GM19397 (cell line): Measurements from ENCODE around the gene KIFAP3.
"Not testable (repeated sequence)": the region's sequence is repeated elsewhere in the genome, so short reads cannot be mapped to it uniquely, and the experiment has no call there.

Source experiments
- ATAC-seq: cut with Tn5 transposase; IDR thresholded peaks from one replicate; pipeline ENCODE4 v1.9.1; 2021; ENCODE audit warnings: mild to moderate bottlenecking, moderate library complexity; ENCODE audit not compliant: unreplicated experiment

The KIFAP3 gene

DNA sequence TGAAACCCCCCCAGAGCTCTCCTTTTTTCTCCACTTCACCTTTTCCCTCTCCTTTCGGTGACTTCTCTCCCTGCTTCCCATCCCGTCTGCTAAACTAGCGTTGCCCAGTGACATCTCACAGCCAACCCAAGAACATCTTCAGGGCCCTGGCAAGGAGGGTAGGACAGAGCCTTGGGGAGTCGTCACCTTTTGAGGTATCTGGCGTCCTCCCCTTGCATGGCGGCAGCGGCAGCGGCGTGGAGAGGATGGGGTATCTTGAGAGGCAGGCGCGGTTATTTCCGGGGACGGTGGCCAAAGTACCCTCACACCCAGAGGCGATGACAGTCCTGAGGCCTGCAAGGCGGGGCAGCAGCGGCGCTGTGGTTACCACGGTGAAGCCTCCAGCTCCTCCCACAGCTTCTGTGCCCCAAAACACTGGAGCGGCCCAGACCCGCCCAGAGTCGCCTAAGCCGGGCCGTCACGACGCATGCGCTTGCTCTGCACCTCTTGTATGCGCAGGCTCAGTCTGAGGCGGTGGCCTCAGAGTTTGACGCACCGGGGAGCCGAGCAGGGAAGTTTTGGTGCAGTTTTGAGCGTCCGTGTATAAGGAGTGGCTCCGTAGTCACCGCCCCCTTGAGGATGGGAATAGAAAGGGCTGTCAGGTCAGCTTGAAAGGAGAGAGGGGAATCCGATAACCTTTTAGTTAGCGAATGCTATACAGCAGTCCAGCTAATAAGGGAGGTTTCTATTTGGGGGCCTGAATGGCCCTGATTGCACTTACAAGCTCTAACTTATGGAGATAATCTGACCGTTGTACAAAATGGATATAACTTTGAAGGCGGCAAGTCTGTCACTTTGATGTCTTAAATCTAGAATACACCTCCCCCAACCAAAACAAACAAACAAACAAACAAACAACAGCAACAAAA, at the start of gene KIFAP3:
TSS of gene KIFAP3 (minus strand) at position 446 of the 908 bp plus-strand sequence. CDS start at position 218, 228 bp downstream.
- peak; percentile 98 for ATAC-seq

DNA sequence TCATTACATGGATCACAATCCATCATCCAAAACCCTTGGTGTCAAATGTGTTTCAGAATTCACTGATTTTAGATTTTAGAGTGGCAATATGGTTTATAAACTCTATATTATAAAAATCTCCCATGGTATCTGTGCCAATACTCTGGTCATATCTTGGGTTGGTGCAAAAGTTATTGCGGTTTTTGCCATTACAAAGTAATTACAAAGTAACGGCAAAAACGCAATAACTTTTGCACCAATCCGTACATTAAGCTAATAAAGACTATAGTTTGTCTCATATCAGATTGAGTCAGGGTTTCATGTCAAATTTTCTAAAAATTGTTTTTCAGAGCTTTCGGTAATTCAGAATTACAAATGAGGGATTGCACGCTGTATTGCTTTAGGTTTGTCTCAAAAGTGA, 47.9 kb upstream of the KIFAP3 start:
- no peak for ATAC-seq

DNA sequence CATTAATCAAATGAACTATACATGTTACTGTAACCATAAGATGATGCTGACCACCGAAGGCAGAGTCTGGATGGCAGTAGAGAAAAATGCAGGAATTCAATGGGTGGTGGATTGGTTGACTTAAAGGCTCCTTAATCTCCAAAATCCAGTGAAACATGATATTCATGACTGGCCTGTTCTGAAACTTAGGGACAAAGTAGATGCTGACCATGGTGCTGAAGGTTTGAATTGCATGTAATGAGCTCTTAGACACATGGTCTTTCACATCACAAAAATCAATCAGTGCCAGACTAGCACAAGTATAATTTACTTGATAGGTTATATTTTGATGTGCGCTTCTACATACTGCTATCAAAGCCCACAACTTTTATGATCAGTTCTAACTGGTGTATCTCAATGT, 40.4 kb upstream of the KIFAP3 start:
- ATAC-seq = no peak

DNA sequence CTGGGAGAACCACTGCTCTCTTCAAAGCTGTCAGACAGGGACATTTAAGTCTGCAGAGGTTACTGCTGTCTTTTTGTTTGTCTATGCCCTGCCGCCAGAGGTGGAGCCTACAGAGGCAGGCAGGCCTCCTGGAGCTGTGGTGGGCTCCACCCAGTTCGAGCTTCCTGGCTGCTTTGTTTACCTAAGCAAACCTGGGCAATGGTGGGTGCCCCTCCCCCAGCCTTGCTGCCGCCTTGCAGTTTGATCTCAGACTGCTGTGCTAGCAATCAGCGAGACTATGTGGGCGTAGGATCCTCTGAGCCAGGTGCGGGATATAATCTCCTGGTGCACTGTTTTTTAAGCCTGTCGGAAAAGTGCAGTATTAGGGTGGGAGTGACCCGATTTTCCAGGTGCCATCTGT, 38.6 kb upstream of the KIFAP3 start:
- ATAC-seq = not testable (repeated sequence)

DNA sequence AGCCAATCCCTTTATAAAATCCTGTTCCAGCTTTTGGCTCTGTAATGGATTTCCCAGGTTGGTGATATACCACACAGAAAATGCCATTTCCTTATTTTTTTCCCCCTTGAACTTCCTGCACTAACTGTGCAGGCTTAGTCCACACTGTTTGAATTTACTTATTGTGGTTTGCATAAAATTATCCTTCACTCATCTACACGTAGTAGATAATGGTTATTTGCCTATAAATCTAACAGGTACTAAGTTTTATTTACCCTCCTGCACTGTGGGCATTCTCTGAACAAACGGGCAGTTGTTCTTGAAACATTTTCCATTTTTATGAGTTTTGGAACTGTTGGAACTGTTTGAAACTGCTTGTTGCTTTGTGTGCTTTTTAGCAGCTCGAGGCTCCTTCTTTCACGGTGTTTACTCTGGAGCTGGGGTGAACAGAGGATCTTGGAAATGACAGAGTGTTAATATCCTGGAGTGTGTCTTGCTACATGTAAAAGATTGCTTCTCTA, 23.0 kb upstream of the KIFAP3 start:
- no peak for ATAC-seq

DNA sequence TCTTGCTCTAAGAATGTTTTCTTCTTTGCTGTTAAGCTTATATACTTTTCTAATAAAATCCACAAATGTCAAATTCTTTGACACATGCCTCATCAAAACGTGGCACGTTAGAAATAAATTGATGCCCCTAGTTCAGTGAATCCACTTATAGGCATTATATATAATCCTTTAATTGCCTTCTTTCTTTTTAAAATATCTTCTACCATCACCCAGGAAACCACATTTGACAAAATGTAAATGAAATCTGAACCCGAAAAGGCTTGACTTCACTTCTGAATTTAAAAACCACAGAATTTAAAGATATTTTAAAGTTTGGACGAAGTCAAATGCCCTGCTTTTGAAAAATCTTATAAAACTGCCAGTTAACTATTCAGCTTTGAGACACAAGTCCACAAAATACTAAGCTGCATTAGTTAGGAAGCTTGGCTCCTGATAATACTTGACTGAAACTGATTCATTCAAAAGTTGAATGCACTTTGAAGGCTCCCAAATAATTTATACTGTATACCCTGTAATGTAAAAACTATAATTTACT, 22.4 kb upstream of the KIFAP3 start:
- ATAC-seq = no peak

DNA sequence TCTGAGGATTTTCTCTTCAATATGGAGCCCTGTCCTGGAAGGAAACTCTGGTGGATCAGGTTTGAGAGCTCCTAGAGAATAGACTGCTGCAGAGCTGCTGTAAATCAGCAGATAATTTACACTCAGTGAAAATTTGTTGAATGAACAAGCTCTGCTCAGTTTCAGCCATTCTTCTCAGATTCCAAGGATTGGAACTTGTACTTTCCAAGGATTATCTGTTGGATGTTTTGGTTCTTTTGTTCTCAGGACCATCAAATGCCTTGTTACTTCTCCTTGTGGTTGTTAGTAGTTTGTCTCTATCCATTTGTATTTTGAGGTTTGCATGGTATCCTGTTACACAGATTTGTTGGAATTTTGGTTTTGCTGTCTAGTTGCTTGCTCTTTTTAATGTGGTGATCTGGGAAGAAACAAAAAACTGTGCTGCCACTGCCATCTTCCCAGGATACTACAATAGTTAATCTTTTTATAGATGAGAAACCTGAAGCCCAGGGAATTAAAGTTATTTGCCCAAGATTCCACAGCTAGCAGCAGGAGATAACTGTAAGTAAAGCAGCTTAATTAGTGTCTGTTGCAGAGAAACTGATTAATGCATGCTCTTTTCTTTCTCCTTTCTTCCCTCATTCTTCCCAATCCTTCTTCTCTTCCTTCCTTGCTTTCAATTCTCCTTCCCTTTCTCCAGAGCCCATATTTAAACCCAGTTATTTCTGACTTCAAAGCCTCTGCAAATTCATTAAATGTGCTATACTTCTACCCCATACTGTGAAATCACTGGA, 21.7 kb upstream of the KIFAP3 start:
- no peak for ATAC-seq

DNA sequence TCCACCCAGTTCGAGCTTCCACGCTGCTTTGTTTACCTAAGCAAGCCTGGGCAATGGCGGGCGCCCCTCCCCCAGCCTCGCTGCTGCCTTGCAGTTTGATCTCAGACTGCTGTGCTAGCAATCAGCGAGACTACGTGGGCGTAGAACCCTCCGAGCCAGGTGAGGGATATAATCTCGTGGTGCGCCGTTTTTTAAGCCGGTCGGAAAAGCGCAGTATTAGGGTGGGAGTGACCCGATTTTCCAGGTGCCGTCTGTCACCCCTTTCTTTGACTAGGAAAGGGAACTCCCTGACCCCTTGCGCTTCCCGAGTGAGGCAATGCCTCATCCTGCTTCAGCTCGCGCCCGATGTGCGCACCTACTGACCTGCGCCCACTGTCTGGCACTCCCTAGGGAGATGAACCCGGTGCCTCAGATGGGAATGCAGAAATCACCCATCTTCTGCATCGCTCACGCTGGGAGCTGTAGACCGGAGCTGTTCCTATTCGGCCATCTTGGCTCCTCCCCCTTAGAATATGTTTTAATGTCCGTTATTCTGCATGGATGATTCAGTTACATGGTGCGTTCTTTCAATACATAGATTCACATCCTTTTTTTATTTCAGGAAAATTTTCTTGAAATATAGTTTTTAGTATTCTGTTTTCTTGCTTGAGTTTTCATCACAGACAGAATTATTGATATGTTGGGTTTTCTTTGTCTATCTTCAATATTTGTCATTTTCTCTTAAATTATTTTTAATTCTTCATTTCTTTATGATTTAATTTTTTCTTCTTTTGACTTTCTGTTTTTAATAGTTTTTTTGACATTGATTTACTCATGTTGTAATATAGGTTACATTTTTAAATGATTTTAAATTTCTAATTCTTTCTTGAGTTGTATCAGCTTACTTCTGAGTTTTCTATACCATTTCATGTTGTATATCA, 20.5 kb upstream of the KIFAP3 start:
- ATAC-seq = not testable (repeated sequence)

DNA sequence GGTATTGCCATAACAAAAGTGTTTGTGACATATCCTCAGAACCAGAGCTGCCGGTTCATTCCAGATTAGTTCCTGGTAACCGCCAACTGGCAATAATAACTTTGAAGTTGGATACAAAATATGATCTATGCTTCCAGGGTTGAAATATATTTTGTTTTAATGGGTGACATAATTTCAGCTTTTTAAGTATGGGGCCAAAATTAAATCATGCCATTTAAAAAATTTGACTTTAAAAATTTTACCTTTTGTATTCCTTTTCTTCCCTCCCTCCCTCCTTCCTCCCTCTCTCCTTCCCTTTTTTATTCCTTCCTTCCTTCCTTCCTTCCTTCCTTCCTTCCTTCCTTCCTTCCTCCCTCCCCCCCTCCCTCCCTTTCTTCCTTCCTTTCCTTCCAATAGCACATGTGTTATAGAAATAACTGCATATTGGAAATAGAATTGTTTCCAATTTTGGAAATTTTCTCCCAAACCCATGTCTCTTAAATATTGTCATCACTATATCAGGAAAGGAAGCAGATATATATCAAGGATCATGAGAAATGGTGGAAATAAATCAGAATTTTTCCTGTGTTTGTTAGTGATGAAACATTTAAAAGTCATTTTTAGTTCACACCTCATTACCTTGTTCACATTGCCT, 12.0 kb upstream of the KIFAP3 start:
- no peak for ATAC-seq

DNA sequence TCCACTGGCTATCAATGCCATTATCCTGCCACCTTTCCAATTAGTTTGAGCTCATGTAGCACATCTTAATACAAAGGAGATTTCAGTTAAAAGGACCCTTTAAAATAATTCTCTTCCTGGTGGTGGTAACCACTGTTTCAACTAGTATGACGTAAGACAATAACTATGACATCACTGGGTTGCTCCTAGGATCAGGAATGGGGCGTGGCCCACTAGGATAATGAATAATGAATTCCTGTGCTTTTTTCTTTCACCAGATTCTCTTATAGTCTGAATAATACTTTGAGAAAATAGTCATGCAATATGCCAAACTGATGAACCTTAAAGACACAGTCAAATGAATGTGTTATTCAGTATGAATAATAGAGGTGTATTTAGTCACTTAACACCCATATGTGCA, 10.6 kb upstream of the KIFAP3 start:
- ATAC-seq = no peak

DNA sequence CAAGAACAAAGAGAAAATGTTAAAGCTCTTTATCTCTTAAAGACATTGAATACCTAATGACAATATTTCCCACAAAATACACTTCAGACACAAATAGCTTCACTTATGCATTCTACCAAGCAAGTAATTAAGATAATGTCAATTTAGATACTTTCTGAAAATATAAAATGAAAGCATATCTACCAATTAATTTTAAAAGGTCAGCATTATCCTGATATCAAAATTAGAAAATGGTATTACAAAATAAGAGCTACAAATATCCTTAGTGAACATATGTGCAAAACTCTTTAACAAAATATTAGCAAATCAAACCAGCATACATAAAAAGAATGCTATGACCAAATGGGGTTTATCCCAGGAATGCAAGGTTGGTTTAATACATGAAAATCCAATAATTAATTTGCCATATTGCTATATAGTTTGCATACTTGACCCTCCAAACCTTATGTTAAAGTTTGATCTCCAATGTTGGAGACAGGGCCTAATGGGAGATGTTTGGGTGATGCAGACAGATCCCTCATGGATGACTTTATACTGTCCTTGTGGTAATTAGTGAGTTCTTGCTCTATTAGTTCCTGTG, 4.2 kb upstream of the KIFAP3 start:
- ATAC-seq = no peak

DNA sequence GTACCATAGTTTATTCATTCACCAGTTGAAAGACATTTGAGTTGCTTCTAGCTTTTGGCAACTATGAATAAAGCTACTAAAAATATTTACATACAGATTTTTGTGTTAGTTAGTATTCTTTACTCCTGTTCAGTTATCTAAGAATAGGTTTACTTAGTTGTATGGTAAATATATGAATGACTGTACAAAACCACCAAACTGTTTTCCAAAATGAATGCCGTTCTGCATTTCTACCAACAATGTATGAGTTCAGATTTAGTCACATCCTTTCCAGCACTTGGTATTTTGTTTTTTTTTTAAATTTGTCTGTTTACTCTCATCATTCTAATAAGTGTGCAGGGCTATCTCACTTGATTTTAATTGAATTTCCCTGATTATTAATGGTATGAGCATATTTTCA, 3.4 kb upstream of the KIFAP3 start:
- no peak for ATAC-seq

DNA sequence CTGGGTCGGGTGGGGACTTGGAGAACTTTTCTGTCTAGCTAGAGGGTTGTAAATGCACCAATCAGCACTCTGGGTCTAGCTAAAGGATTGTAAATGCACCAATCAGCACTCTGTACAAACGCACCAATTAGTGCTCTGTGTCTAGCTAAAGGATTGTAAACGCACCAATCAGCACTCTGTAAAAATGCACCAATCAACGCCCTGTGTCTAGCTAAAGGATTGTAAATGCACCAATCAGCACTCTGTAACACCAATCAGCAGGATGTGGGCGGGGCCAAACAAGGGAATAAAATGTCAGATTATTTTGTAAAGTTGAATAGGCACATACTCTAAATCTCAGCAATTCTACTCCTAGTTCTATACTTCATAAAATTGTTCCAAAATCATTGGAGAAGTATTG, 2.5 kb upstream of the KIFAP3 start:
- not testable (repeated sequence) for ATAC-seq

DNA sequence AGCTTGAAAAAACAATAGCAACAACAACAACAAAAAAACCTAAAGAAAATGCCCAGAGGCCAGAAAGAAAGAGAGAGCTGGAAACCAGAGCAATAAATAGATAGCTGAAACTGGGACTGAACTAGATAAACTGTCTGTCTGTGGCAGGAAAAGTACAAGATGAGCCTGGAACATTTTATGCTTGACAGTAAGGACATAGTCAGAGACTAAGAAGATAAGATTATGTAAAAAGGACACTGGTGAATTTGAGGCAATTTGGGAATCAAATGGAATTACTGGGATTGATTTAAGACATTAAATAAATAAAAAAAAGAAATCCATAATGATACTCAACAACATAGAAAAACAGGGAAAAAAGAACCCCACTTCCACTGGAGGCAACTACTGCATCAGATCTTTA, 1.7 kb upstream of the KIFAP3 start:
- no peak for ATAC-seq

DNA sequence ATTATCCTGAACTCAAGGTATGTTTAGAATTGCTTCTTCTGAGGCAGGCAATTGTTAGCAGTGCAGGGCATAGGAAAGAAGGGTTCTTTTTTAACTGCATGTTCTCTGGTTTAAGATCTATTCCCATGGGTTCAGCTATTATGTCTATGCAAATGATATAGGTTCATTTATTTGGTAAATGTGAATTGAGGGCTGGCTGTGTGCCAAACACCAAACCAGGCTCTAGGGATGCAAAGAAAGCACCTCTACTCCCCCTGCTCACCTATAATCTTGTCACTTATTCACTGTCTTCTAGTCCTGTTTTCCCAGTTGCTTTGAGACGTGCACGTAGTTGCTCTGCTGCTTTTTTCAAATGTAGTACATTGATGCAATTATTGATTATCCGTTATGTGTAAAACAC, 691 bp upstream of the KIFAP3 start:
- ATAC-seq = no peak

DNA sequence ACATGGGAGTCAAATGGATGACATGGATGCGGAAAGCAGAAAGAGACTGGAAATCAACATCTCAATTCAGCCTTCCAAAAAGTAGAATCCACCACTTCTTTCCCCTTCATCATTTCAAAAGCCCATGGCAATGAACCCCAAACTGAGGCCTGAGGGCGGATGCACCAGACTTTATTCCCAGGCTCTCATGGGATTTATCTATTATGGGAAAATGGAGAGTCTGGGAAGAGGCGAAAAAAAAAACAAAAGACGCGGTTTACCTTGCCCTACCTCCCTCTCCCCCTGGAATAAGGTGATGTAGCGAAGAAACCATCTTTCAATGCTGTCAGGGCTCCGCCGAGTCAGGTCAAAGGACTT, 624 bp downstream of the KIFAP3 start:
- no peak for ATAC-seq

DNA sequence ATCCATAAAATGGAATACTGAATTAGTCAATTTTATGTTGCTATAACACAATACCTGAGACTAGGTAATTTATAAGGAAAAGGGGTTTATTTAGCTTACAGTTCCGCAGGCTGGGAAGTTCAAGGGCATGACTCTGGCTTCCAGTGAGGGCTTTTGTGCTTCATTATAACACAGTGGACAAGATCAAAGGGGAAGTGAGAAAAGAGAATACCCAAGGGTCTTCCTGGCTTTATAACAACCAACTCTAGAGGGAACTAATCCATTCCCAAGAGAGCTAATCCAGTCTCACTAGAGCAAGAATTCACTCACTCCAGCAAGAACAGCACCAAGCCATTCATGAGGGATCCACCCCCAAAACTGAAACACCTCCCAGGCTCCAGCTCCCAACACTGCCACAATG, 3.1 kb downstream of the KIFAP3 start:
- no peak for ATAC-seq

DNA sequence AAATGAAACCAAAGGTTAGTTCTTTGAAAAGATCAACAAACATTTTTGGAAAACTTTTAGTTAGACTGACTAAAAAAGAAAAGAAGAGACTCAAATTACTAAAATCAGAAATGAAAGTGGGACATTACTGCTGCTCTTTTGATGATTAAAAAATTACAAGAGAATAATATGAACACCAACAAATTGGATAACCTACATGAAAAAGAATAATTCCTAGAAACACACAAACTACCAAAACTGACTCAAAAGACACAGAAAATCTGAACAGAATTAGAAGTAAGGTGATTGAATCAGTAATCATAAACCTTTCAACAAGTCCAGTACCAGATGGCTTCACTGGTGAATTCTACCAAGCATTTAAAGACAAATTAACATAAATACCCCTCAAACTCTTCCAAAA, 5.6 kb downstream of the KIFAP3 start:
- ATAC-seq = no peak

DNA sequence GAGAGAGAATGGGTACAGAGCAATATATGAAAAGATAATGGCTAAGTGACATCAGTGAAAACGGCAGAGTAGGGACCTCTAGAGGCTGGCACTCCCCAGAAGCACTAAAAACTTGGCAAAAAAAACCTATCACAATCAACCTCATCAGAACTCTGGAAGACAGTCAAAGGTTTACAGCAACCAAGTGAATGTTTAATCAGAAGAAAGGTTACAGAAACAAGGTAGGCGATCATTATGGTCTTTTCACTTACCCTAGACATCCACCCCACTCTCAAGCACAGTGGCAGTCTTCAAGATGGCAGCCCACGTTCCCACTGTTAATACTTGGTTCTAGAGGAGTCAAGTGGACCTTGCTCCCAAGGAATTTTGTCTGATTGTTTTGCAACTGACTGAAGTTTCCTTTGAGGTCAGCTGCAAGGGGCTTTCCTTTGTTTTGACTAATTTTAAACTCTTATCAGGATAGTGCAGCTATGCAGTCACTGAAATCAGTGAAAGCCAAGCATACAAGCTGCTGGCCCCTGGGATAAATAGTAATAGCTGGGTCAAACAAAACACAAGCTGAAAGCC, 7.2 kb downstream of the KIFAP3 start:
- peak; percentile 61 for ATAC-seq
